NCI-H2171 (cell line): ENCODE data around the gene ATXN1.
"Not testable (repeated sequence)": the region's sequence is repeated elsewhere in the genome, so short reads cannot be mapped to it uniquely, and the experiment has no call there.

Source experiments
- DNase-seq: peaks from one replicate; lab custom pipeline; 2025; lab: John Stamatoyannopoulos, UW

The ATXN1 gene

GRCh38 chr6:16568128-16568527, 193.1 kb downstream of the ATXN1 start:
- DNase-seq, result no peak

DNA sequence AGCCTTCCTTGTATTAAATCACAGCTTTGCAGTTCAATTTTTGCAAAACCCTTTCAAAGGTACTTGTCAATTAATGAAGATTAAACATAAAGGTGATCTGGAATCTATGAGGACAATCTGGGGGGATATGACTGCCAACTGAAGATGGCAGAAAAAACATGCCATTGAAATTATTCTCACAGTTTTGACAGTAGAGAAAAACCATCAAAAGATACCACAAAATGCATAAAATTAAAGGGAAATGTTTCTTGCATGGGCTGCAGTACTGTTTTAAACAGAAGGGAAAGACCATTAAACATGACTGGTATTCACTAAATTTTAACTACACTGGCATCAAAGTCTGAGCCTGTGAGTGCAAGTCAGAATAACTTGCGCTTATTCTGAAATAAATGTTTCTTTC, 194.2 kb downstream of the ATXN1 start:
- DNase-seq, result no peak

DNA sequence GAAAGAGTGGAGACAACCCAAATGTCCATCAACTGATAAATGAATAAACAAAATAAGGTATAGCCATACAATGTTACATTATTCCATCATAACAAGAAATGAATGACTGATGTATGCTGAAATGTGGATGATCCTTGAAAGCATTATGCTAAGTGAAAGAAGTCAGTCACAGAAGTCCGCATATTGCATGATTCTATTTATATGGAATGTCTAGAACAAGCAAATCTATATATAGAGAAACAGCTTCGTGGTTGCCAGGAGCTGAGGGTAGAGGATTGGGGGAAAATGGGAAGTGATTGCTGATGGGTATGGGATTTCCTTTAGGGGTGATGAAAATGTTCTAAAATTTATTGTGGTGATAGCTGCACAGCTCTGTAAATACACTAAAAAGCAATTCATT, 196.8 kb downstream of the ATXN1 start:
- DNase-seq, result no peak

- no peak for DNase-seq
Measured at GRCh38 chr6:16563628-16564240, 197.5 kb downstream of the ATXN1 start.

- no peak for DNase-seq
Measured at GRCh38 chr6:16562498-16562897, 198.8 kb downstream of the ATXN1 start.

DNA sequence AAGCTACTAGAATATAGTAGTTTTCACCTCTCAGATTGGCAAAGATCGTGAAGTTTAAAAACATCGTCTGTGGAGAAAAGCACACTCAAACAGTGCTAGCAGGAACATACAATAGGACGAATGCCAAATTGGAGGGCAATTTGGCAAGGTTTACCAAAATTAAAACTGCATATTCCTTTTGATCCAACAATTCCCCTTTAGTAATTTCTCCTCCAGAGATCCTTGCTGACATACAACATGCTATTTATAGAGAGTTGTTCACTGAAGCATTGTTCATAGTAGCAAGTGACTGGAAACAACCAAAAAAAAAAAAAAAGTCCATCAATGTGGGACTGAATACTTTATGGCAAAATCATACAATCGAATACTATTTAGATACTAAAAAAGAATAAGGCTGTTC, 202.2 kb downstream of the ATXN1 start:
- no peak for DNase-seq

GRCh38 chr6:16555550-16555949, 205.7 kb downstream of the ATXN1 start:
- DNase-seq, result no peak

GRCh38 chr6:16553531-16553930, 207.7 kb downstream of the ATXN1 start:
- no peak for DNase-seq

DNA sequence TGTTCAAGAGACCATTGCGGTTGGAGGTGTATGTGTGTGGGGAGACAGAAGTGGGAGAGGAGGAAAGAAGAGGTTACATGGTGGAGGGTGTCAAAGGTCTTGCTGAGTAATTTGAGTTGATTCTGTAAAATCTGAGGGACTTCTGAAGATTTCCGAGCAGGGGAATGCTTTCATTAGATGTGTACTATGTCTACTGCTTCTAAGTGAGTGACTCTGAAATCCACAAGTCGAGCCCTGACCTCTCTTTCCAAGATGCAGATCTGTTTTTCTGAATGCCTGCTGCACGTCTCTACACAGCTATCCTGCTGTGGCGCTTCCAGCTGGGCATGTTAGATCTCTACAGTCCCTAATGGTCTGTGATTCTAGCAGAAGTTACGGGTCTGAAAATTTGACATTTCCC, 209.8 kb downstream of the ATXN1 start:
- no peak for DNase-seq

DNA sequence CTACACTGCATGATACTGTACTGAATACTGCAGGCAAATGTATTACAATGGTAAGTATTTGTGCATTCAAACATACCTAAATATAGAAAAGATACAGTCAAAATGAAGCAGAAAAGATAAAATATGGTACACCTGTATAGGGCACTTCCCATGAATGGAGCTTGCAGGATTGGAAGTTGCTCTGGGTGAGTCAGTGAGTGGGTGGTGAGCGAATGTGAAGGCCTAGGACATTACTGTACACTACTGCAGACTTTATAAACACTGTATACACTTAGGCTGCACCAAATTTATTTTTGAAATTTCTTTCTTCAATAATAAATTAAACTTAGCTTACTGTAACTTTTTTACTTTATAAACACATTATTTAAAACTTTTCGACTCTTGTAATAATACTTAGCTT, 213.1 kb downstream of the ATXN1 start:
- no peak for DNase-seq

DNA sequence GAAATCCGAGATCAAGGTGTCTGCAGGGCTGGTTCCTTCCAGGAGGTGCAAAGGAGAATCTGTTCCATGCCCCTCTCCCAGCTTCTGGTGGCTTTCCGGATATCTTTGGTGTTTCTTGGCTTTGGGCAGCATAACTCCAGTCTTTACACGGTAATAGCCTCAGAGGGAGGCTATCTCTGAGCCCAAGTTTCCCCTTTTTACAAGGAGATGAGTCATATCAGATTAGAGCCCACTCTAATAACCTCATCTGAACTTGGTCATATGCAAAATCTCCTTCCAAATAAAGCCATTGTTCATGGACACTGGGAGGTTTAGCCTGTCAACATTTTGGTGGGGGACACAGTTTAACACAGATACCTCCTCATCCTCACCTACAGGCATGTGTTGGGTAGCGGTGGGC, 213.7 kb downstream of the ATXN1 start:
- DNase-seq, result no peak

DNA sequence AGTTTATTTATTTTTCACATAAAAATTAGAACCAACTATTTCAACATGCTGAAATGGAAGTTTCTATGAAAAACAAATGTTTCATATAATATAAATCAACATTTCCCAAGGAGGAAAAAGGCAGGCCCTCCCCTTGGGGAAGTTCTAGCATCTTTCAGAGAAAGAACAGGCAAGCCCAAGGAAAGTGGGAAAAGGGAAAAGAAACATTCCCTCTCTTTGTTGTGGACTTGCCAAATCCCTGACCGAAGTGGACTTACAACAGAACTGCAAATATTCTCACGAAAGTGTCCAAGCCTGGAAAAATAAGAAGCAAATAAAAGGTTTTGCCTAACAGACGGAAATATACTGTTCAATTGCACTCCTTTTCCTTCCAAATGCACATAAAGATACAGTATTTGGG, 214.4 kb downstream of the ATXN1 start:
- no peak for DNase-seq

DNA sequence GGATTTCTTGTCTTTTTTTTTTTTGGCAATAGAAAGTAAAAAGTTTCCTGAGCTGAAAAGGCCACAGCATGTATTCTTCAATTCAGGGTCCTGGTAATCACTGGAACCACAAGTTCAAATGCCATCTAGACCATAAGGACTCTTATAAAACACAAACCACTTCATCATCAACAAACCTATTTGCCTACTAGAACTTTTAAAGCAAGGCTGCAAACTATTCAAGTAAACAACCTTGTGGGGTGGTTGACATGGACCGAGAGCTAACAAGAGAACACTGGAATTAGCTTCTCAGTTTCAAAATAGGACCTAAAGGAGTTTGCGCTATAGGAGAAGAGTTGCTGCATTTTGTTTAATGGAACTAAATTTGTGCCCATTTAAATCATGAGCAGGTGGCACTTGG, 215.9 kb downstream of the ATXN1 start:
- no peak for DNase-seq

GRCh38 chr6:16544521-16544920, 216.7 kb downstream of the ATXN1 start:
- DNase-seq, result no peak

DNA sequence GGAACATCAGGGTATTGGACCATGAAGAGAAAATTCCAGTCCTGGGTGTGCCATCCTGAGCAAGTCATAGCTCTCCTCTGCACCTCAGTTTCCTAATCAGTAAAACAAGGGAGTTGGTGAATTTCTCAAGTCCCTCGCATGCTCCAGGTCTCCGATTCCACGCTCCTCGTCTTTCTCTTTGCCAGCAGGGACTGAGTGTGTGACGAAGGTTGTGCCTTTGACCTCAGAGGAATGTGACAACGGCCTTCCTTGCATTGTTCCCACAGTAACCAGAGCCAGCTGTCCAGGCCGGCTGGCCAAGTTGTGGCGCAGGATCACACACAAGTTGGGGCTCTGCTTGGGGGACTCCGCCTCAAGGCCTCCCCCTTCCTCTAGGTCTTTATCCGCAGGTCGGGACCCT, 217.3 kb downstream of the ATXN1 start:
- DNase-seq, result no peak

DNA sequence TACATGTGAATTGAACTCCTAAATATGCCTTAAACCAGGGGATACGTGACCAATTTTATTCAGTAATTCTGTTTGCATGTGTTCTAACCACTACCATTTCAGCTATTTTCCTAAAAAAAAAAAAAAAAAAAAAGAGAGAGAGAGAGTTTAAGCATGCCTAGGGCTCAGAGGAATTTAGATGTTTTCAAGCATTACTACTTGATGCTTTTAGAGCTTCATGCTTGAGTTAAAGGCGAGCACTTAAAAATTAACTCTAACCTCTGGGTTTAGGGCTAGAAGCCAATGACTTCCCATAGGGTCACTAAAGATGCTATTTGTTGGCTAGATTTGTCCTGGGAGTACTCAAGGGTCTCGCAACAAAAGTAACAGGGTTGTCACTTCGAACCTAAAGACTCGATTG, 217.7 kb downstream of the ATXN1 start:
- DNase-seq, result no peak

DNA sequence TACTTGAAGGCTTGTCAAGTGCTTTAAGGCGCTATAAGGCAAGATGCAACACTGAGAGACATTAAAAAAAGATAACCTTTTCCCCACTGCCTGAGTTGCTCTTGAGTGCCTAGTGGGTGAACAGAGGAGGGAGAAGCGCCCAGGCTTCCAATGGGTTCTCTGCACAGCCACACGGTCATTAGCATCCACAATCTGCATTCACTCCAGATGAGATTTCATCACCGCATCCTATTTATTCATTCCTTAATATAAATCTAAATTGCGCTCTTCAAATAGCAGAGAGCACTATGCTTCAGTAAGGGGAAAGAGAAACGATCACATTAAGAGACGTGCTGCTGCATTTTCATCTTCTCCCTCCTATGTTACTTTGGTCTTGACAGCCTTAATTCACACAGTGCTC, 219.2 kb downstream of the ATXN1 start:
- no peak for DNase-seq

DNA sequence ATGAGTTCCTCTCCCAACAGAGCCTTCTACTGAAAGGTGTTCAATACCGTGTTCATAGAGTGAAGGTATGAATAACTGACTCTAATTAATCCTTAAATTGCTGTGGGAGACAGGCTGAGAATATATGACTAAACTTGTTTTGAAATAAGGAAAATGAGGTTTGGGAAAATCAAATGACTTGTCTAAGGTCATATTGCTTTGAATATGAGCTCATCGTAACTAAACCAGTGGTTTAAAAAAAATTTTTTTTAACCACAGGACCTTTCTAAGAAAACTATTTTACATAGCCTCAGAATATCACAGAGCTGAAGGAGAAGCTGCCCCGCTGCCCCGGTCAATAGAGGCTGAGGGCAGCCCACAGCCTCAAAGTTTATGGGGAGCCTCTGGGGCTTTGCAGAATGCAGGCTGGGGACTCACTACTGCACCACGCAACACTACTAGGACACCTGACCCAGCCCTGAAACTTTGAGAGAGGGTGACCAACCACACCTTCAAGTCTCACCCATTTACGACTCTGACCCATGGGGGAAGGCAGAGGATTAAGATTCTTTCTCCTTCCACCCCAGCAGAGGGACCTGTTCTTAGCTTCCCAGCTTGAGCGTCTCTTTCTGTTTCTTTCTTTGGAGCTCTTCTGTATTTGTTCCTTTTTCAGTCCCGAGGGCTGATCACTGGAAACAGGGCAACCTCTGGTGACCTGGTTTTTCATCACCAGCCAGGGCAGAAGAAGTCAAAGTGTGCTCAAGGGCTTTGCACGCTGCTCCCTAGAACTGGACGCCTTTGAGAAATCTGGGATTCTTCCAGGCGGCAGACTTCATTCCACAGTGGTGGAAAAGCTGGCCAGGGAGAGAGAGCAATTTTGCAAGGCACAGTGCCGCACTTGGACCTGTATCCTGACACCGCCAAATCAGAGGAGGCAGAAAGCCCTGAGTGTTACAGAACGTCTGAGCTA, 220.2 kb downstream of the ATXN1 start:
- DNase-seq, result no peak

GRCh38 chr6:16540383-16540782, 220.9 kb downstream of the ATXN1 start:
- not testable (repeated sequence) for DNase-seq

DNA sequence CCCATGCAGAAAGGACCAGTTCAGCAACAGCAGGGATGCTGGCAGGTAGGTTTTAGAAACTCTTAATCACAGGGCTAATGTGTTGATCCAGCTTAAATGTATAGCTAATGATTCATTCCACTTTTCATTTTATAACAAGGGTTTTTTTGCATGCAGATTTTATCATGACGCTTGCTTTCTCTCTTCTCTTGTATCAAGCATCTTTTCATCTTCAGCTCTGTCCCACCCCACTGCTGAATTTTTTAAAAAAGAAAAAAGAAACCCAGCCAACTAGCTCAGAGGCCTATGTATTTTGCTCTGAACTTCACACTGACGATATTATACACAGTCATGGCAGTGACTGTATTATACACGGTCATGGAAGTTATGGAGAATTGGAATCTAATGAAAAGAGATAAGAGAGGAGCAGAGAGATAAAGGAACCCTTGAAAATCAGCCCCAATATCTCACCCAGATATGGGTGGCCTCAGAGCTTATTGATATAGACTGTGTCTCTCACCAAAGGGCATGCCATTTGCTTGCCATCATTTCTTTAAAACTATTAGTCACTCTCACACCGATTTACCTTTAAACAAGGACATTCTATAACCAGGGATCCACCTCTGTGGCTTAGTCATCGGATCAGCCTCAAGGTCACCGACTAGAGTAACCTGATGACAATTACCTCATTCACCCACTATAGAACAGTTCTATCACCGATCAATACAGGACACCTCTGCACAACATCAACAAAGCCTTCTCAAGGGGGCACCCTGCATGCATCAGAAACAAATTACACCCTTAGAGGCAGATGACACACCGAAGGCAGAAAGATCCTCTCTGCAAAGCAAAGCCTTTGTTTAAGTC, 222.0 kb downstream of the ATXN1 start:
- DNase-seq, result no peak

- DNase-seq, result no peak
Measured at GRCh38 chr6:16535564-16535963, 225.7 kb downstream of the ATXN1 start.

GRCh38 chr6:16533721-16534136, 227.5 kb downstream of the ATXN1 start:
- no peak for DNase-seq

DNA sequence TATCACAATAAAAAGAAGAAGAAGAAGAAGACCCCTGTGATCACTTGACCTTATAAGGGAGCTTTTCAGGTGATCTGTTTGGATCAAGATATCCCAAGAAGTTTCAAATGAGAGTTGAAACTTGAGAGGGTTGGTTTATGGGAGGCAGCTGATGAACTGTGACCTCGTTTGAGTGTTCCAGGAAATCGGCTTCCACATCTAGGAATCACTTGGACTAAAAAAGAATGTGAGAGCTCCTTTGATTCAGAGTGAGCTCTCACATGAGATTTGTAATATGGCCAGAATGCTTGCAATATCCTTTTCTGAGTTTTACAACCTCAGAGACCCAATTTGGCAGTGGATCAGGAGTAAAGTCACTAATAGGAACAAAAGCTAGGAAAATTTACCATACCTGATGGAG, 228.1 kb downstream of the ATXN1 start:
- DNase-seq, result no peak
